ENCODE measurements around the gene USP24.

The USP24 gene

GRCh38 chr1:55144886-55145285, 70.3 kb downstream of the USP24 start:
- H3K27ac ChIP-seq = no peak overlapping the region
- TF ChIP-seq CTCF (conservative IDR thresholded peaks at IDR 0.05) (no peak), ZFX (IDR thresholded peaks at IDR 0.05) (no peak)

DNA sequence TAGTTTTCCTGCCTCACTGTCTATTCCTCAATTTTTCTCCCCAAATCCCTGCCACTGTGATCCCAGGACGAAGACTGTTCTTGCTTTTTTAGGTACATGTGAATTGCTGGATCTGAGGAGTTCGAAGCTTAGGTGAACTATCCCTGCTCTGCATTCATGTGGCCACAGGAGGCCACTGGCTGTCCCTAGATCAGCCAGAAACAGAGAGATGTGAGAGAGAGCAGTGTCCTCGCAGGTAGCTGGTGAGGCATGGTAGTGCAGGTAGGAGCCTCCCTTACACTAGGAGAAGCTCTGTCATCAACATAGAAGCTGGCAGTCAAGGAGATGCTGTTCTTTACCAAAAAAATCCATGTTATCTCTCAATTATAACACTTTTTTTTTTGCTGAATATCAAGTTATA, 71.5 kb downstream of the USP24 start:
- H3K27ac ChIP-seq = no peak overlapping the region
- no peak for TF ChIP-seq ZFX (IDR thresholded peaks at IDR 0.05)
- peak; percentile 48 for TF ChIP-seq CTCF (conservative IDR thresholded peaks at IDR 0.05)

GRCh38 chr1:55141295-55141893, 73.8 kb downstream of the USP24 start:
- TF ChIP-seq CTCF (conservative IDR thresholded peaks at IDR 0.05) (no peak), ZFX (IDR thresholded peaks at IDR 0.05) (no peak)
- H3K27ac ChIP-seq = no peak overlapping the region

DNA sequence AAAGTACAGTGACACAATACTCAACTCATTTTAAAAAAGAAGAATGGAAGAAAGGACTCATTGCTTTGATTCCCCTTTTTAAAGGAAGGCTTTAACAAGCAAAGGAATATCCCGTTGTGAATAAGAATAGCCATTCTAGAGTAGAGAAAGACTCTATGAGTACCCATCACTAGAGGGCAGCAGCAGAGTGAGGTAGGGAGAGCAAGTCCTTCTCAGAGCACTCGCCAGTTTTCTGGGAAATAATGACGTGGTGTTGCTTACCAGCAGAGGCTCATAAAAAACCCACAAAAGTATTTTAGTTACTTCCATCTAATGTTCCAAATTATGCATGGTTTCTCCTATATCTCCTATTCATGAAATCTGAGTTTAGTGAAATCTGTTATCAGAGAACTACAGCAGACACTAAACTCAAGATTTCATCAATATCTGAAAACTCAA, 74.6 kb downstream of the USP24 start:
- no peak for TF ChIP-seq ZFX (IDR thresholded peaks at IDR 0.05)
- peak; percentile 95 for TF ChIP-seq CTCF (conservative IDR thresholded peaks at IDR 0.05)
- no peak overlapping the region for H3K27ac ChIP-seq

- TF ChIP-seq ZFX (IDR thresholded peaks at IDR 0.05) = no peak
- 0 out of 2 replicates have a peak, but pooled peaks have one; percentile 23 for TF ChIP-seq CTCF (conservative IDR thresholded peaks at IDR 0.05)
Observed at GRCh38 chr1:55140137-55140536, 75.0 kb downstream of the USP24 start.

DNA sequence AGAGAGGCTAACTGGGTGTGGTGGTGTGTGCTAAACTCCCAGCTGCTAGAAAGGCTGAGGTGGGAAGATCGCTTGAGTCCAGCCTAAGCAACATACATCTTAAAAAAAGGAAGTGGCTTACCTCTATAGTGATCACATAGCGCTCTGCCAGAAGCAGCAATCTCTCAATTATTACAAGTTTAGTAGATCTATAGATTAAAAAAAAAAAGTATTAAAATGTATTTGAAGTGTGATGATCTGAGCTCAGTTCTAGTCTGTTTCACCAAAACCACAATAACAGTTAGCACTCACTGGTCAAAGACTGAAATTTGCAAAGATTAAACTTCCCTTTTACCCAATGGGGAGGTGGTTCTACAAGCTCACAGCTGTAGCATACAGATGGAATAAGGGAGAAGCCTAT, 76.3 kb downstream of the USP24 start:
- no peak overlapping the region for H3K27ac ChIP-seq
- TF ChIP-seq ZFX (IDR thresholded peaks at IDR 0.05) (no peak), CTCF (conservative IDR thresholded peaks at IDR 0.05) (no peak)

More at GRCh38 chr1:55140137-55140536, 75.0 kb downstream of the USP24 start:
- no peak overlapping the region for H3K27ac ChIP-seq

- no peak overlapping the region for H3K27ac ChIP-seq
- TF ChIP-seq CTCF (conservative IDR thresholded peaks at IDR 0.05) (no peak), ZFX (IDR thresholded peaks at IDR 0.05) (no peak)
Observed at GRCh38 chr1:55134152-55134808, 80.9 kb downstream of the USP24 start.

Data from C4-2B (cell line).